A549 (cell line): Measurements from ENCODE around the gene ATG101. TPM values are rescaled to one million over a fixed set of nuclear protein-coding genes. Genes with fewer than 3 reads are reported as not detected.
A peak's percentile ranks its signal among the peaks of the same experiment; 100 is the strongest.

Experiments used
- ATAC-seq, 2 experiments: fragments of 200-7000 bp in 1 of 2; fragments of >200 bp in 1 of 2; cut with Nextera tagmentation in 1 of 2; cut with Tn5 transposase in 1 of 2; 3 replicates each; pipeline versions ENCODE4 v1.8.0 to v1.9.1; 2018 to 2020; ENCODE audit warnings: mild to moderate bottlenecking in 1 of 2, moderate library complexity in 1 of 2
- CTCF ChIA-PET: fragments of 300-600 bp; sonication (Branson Sonifier 250); formaldehyde crosslinking; extraction: SDS; loops from one replicate; lab custom pipeline; 2021; ENCODE audit warnings: antibody characterized with exemption, inconsistent platforms; lab: Yijun Ruan, JAX
- POLR2A ChIA-PET: fragments of 350-600 bp; formaldehyde crosslinking; extraction: SDS; loops from one replicate; lab custom pipeline; 2021; ENCODE audit warnings: antibody characterized with exemption, inconsistent platforms; lab: Yijun Ruan, JAX
- DNase-seq, 2 experiments: peaks; one replicate each; pipeline versions ENCODE4 v3.0.0 to v3.0.0-alpha.2; 2011 to 2016; ENCODE audit warnings: low read depth in 1 of 2, low spot score in 1 of 2
- FAIRE-seq: peaks from 2 replicates; lab custom pipeline; 2011; peaks lifted over from hg19 to GRCh38; lab: Jason Lieb, UNC
- H3K27ac ChIP-seq, 2 experiments: fragments of >200 bp; sonication (Bioruptor Twin); formaldehyde crosslinking; 3 replicates each; pipeline ENCODE4 v1.5.1; 2016 to 2017
- H3K4me1 ChIP-seq: fragments of >200 bp; sonication (Bioruptor Twin); formaldehyde crosslinking; 3 replicates; pipeline ENCODE4 v1.6.1; 2016
- H3K4me2 ChIP-seq: fragments of >200 bp; sonication (Bioruptor Twin); formaldehyde crosslinking; 3 replicates; pipeline ENCODE4 v1.6.1; 2016
- H3K4me3 ChIP-seq: fragments of >200 bp; sonication (Bioruptor Twin); formaldehyde crosslinking; 3 replicates; pipeline ENCODE4 v1.5.1; 2016
- H3K9me3 ChIP-seq: fragments of >200 bp; sonication (Bioruptor Twin); formaldehyde crosslinking; 3 replicates; pipeline ENCODE4 v1.6.1; 2016
- CBX8 ChIP-seq: fragments of 200-600 bp; sonication (generic); IDR thresholded peaks from 2 replicates; pipeline ENCODE4 v1.6.1; 2016
- CHD2 ChIP-seq: fragments of 150-350 bp; IDR thresholded peaks from 2 replicates; pipeline ENCODE4 v1.6.1; 2014; ENCODE audit warnings: low read length; ENCODE audit not compliant: partially characterized antibody
- EHF ChIP-seq: fragments of 250-450 bp; sonication (Bioruptor Pico); IDR thresholded peaks from 2 replicates; pipeline ENCODE4 v1.5.0; 2020; ENCODE audit warnings: mild to moderate bottlenecking
- EP300 ChIP-seq, 2 experiments: fragments of >200 bp; sonication (Bioruptor Twin); formaldehyde crosslinking; IDR thresholded peaks; 2 replicates in 1 of 2; 3 replicates in 1 of 2; pipeline ENCODE4 v1.6.1; 2016 to 2017
- ESRRA ChIP-seq: fragments of 150-350 bp; IDR thresholded peaks from 2 replicates; pipeline ENCODE4 v1.6.1; 2014; ENCODE audit warnings: mild to moderate bottlenecking, low read length, borderline replicate concordance
- FOSB ChIP-seq: fragments of 250-450 bp; sonication (Bioruptor Pico); IDR thresholded peaks from 2 replicates; pipeline ENCODE4 v1.5.0; 2020; ENCODE audit warnings: mild to moderate bottlenecking, moderate library complexity
- FOSL2 ChIP-seq, 2 experiments: fragments of 450-650 bp in 1 of 2; fragments of >200 bp in 1 of 2; sonication (Bioruptor Twin) in 1 of 2; formaldehyde crosslinking; IDR thresholded peaks; 2 replicates each; pipeline versions ENCODE4 v1.5.0 to v1.6.1; 2016 to 2020; ENCODE audit warnings: mild to moderate bottlenecking in 1 of 2, moderate library complexity in 1 of 2
- HEYL ChIP-seq: fragments of 250-450 bp; sonication (Bioruptor Pico); IDR thresholded peaks from 2 replicates; pipeline ENCODE4 v1.8.0; 2021; ENCODE audit warnings: mild to moderate bottlenecking, moderate library complexity
- HOXA7 ChIP-seq: fragments of 250-450 bp; sonication (Bioruptor Pico); IDR thresholded peaks from 2 replicates; pipeline ENCODE4 v1.5.0; 2020; ENCODE audit warnings: mild to moderate bottlenecking, moderate library complexity
- HOXB5 ChIP-seq: fragments of 250-450 bp; sonication (Bioruptor Pico); IDR thresholded peaks from 2 replicates; pipeline ENCODE4 v1.5.0; 2020; ENCODE audit warnings: mild to moderate bottlenecking, moderate library complexity
- KDM1A ChIP-seq: fragments of 200-600 bp; sonication (generic); IDR thresholded peaks from 2 replicates; pipeline ENCODE4 v1.6.1; 2016; ENCODE audit warnings: low read depth, mild to moderate bottlenecking
- KDM5A ChIP-seq: fragments of 200-600 bp; sonication (generic); IDR thresholded peaks from 2 replicates; pipeline ENCODE4 v1.6.1; 2016; ENCODE audit warnings: antibody characterized with exemption, mild to moderate bottlenecking
- MAFK ChIP-seq: fragments of 450-650 bp; IDR thresholded peaks from 2 replicates; pipeline ENCODE4 v1.6.1; 2014; ENCODE audit not compliant: partially characterized antibody
- MAZ ChIP-seq: fragments of 150-350 bp; IDR thresholded peaks from 2 replicates; pipeline ENCODE4 v1.6.1; 2014; ENCODE audit warnings: antibody characterized with exemption, low read depth, low read length, borderline replicate concordance
- POLR2AphosphoS2 ChIP-seq: conservative IDR thresholded peaks from 2 replicates; pipeline ENCODE4 v1.6.1; 2012; ENCODE audit warnings: low read length, improper control_type of control experiment, inconsistent platforms
- RARB ChIP-seq: fragments of 250-450 bp; sonication (Bioruptor Pico); IDR thresholded peaks from 2 replicates; pipeline ENCODE4 v1.8.0; 2021; ENCODE audit warnings: mild to moderate bottlenecking, moderate library complexity
- RNF2 ChIP-seq: fragments of 200-600 bp; sonication (generic); IDR thresholded peaks from 2 replicates; pipeline ENCODE4 v1.6.1; 2016; ENCODE audit warnings: low read depth, mild to moderate bottlenecking, antibody characterized with exemption, moderate library complexity, borderline replicate concordance
- SMC3 ChIP-seq: fragments of >200 bp; sonication (Bioruptor Twin); formaldehyde crosslinking; IDR thresholded peaks from 3 replicates; pipeline ENCODE4 v1.6.1; 2018; ENCODE audit warnings: inconsistent platforms
- TFCP2L1 ChIP-seq: fragments of 250-450 bp; sonication (Bioruptor Pico); IDR thresholded peaks from 2 replicates; pipeline ENCODE4 v1.5.0; 2021; ENCODE audit warnings: mild to moderate bottlenecking
- TP53 ChIP-seq: fragments of 250-450 bp; sonication (Bioruptor Pico); IDR thresholded peaks from 2 replicates; pipeline ENCODE4 v1.5.0; 2021; ENCODE audit warnings: mild to moderate bottlenecking, moderate library complexity
- ZSCAN20 ChIP-seq: fragments of 250-450 bp; sonication (Bioruptor Pico); IDR thresholded peaks from 2 replicates; pipeline ENCODE4 v1.8.0; 2022; ENCODE audit warnings: mild to moderate bottlenecking, moderate library complexity
- WGBS: methylation state at CpG from one replicate; pipeline ENCODE4 v1.1.6; 2017; ENCODE audit errors: missing lambda C conversion rate; 5-methylcytosine and 5-hydroxymethylcytosine counted together
- polyA plus RNA-seq, 4 experiments: library from polyadenylated mRNA; depleted of rRNA in 3 of 4; stranded (reverse); fragments of >200 nt; fragmentation: RNase III in 1 of 4; extraction: RNeasy Plus Mini Kit Qiagen cat#74134 plus additional on column Dnase treatment in 1 of 4; gene quantifications; 2 replicates in 3 of 4; 3 replicates in 1 of 4; pipeline ENCODE4 v1.2.3, GENCODE V29; 2011 to 2017
- TF ChIP-seq, protein P1 (sequence below): IDR thresholded peaks from 2 replicates; pipeline ENCODE4 v1.6.1; 2012
- TF ChIP-seq, protein P2 (sequence below): fragments of 250-450 bp; sonication (Bioruptor Pico); IDR thresholded peaks from 2 replicates; pipeline ENCODE4 v1.5.0; 2021; ENCODE audit warnings: mild to moderate bottlenecking, moderate library complexity, borderline replicate concordance
- TF ChIP-seq, protein P3 (sequence below): fragments of 200-600 bp; sonication (generic); IDR thresholded peaks from 2 replicates; pipeline ENCODE4 v1.6.1; 2016; ENCODE audit warnings: antibody characterized with exemption, mild to moderate bottlenecking, moderate library complexity
- TF ChIP-seq, protein P4 (sequence below): fragments of 250-450 bp; sonication (Bioruptor Pico); IDR thresholded peaks from 2 replicates; pipeline ENCODE4 v1.5.0; 2020; ENCODE audit warnings: low read depth, mild to moderate bottlenecking, moderate library complexity
- TF ChIP-seq, protein P5 (sequence below): fragments of 150-350 bp; IDR thresholded peaks from 2 replicates; pipeline ENCODE4 v1.6.1; 2014; ENCODE audit warnings: low read depth, mild to moderate bottlenecking, low read length
- TF ChIP-seq, protein P6 (sequence below): fragments of >200 bp; sonication (Bioruptor Twin); formaldehyde crosslinking; IDR thresholded peaks from 2 replicates; pipeline ENCODE4 v1.6.1; 2016
- TF ChIP-seq, protein P7 (sequence below): fragments of >200 bp; sonication (Bioruptor Twin); formaldehyde crosslinking; IDR thresholded peaks from 3 replicates; pipeline ENCODE4 v1.5.1; 2016

The ATG101 gene
- polyA plus RNA-seq, 2 of the 4 experiments (the other 2 are of a cell fraction), result 87.9 to 141 TPM

DNA sequence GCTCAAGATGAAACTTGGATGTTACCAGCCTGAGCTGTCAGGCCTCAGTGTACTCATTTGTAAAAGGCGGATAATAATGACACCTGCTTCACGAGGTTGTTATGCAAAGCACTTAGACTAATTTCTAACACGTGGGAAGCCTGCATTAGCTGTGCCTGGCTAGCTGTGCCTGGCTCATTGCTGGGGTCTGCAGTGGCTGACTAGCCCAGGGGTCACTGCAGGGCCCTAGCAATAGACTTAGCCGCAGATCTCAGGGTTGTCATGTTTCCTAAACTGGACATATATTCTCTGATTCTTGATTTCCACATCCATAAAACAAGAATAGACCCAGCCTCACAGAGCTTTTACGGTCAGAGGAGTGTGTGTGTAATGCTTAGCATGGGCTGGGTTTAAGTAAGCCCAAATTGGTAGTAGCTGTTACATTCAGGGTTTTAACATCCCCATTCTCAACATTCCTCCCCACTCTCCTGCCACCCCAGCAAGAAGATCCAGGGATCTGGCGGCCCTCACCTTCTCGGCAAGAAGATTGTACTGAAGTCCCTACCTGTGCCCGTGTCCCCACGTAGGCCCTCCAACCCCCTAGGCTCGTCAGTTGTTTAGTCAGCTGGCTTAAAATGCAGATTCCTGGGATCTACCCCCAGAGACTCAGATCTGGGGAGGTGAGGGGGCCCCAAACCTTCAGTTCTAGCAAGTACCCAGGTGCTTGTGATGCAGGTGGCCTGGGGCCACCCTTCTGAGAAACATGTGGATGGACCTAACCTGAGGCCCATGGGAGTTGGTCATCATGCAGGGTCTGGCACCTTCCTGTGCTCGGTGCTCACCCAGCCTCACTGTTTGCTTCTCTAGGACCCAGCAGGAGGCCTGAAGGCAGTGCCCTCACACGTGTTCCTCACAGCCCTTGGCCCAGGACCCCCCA lies 9.9 kb upstream of the ATG101 start:
- DNase-seq (peak in 1 of 2 experiments; percentile 93), ATAC-seq (peak; percentile 25 to 35; a peak in 5 of 6 replicates), FAIRE-seq (no peak)
- ChIA-PET POLR2A (interaction anchor here (2.4 to 2.8 kb wide), 2 partner anchors 9 to 10 kb away, joined by 9 to 10 read pairs; partner anchors contain the start of genes ATG101 and NR4A1), CTCF (interaction anchor here (0.9 to 42.5 kb wide), 9 partner anchors 8 to 60 kb away, joined by 3 to 1730 read pairs (median 13); partner anchors contain the start of genes ATG101, NR4A1 and SMIM41)
- no peak overlapping the region for H3K4me2 ChIP-seq
- H3K4me1 ChIP-seq, result peaks cover 17% of the 10 kb centered on the region
- no peak overlapping the region for H3K27ac ChIP-seq
- peak; percentile 99 for TF ChIP-seq TP53
- TF ChIP-seq, protein P1, sequence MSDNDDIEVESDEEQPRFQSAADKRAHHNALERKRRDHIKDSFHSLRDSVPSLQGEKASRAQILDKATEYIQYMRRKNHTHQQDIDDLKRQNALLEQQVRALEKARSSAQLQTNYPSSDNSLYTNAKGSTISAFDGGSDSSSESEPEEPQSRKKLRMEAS, result no peak
- no peak for TF ChIP-seq MAFK
- TF ChIP-seq, protein P2, sequence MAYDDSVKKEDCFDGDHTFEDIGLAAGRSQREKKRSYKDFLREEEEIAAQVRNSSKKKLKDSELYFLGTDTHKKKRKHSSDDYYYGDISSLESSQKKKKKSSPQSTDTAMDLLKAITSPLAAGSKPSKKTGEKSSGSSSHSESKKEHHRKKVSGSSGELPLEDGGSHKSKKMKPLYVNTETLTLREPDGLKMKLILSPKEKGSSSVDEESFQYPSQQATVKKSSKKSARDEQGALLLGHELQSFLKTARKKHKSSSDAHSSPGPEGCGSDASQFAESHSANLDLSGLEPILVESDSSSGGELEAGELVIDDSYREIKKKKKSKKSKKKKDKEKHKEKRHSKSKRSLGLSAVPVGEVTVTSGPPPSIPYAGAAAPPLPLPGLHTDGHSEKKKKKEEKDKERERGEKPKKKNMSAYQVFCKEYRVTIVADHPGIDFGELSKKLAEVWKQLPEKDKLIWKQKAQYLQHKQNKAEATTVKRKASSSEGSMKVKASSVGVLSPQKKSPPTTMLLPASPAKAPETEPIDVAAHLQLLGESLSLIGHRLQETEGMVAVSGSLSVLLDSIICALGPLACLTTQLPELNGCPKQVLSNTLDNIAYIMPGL, result peak; percentile 98
- no peak for TF ChIP-seq FOSL2 (IDR thresholded peaks at IDR 0.05)
- peak; percentile 52 for TF ChIP-seq FOSL2 (CRISPR knock-in tag; IDR thresholded peaks at IDR 0.05)
- TF ChIP-seq, protein P3, sequence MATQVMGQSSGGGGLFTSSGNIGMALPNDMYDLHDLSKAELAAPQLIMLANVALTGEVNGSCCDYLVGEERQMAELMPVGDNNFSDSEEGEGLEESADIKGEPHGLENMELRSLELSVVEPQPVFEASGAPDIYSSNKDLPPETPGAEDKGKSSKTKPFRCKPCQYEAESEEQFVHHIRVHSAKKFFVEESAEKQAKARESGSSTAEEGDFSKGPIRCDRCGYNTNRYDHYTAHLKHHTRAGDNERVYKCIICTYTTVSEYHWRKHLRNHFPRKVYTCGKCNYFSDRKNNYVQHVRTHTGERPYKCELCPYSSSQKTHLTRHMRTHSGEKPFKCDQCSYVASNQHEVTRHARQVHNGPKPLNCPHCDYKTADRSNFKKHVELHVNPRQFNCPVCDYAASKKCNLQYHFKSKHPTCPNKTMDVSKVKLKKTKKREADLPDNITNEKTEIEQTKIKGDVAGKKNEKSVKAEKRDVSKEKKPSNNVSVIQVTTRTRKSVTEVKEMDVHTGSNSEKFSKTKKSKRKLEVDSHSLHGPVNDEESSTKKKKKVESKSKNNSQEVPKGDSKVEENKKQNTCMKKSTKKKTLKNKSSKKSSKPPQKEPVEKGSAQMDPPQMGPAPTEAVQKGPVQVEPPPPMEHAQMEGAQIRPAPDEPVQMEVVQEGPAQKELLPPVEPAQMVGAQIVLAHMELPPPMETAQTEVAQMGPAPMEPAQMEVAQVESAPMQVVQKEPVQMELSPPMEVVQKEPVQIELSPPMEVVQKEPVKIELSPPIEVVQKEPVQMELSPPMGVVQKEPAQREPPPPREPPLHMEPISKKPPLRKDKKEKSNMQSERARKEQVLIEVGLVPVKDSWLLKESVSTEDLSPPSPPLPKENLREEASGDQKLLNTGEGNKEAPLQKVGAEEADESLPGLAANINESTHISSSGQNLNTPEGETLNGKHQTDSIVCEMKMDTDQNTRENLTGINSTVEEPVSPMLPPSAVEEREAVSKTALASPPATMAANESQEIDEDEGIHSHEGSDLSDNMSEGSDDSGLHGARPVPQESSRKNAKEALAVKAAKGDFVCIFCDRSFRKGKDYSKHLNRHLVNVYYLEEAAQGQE, result peak; percentile 66; the same call in 1 of the 2 replicates
- TF ChIP-seq, protein P4, sequence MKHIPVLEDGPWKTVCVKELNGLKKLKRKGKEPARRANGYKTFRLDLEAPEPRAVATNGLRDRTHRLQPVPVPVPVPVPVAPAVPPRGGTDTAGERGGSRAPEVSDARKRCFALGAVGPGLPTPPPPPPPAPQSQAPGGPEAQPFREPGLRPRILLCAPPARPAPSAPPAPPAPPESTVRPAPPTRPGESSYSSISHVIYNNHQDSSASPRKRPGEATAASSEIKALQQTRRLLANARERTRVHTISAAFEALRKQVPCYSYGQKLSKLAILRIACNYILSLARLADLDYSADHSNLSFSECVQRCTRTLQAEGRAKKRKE (CRISPR knock-in tag), result no peak; the same call in 1 of the 2 replicates
- TF ChIP-seq HOXB5 (CRISPR knock-in tag), result peak; percentile 86
- TF ChIP-seq SMC3, result no peak
- no peak for TF ChIP-seq RNF2
- no peak for TF ChIP-seq KDM5A
- TF ChIP-seq, protein P5, sequence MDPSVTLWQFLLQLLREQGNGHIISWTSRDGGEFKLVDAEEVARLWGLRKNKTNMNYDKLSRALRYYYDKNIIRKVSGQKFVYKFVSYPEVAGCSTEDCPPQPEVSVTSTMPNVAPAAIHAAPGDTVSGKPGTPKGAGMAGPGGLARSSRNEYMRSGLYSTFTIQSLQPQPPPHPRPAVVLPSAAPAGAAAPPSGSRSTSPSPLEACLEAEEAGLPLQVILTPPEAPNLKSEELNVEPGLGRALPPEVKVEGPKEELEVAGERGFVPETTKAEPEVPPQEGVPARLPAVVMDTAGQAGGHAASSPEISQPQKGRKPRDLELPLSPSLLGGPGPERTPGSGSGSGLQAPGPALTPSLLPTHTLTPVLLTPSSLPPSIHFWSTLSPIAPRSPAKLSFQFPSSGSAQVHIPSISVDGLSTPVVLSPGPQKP, result no peak
- TF ChIP-seq, protein P6, sequence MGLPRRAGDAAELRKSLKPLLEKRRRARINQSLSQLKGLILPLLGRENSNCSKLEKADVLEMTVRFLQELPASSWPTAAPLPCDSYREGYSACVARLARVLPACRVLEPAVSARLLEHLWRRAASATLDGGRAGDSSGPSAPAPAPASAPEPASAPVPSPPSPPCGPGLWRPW, result no peak
- TF ChIP-seq MAZ, result no peak
- TF ChIP-seq EHF, result peak; percentile 90
- peak; percentile 99 for TF ChIP-seq FOSB
- peak; percentile 100 for TF ChIP-seq POLR2AphosphoS2
- TF ChIP-seq ESRRA, result peak; percentile 38
- TF ChIP-seq CHD2, result peak; percentile 67
- TF ChIP-seq HOXA7 (CRISPR knock-in tag), result peak; percentile 100
- no peak for TF ChIP-seq CBX8
- TF ChIP-seq HEYL, result no peak; the same call in 1 of the 2 replicates
- TF ChIP-seq RARB (CRISPR knock-in tag), result peak; percentile 99
- TF ChIP-seq TFCP2L1 (CRISPR knock-in tag), result peak; percentile 99
- TF ChIP-seq, protein P7, sequence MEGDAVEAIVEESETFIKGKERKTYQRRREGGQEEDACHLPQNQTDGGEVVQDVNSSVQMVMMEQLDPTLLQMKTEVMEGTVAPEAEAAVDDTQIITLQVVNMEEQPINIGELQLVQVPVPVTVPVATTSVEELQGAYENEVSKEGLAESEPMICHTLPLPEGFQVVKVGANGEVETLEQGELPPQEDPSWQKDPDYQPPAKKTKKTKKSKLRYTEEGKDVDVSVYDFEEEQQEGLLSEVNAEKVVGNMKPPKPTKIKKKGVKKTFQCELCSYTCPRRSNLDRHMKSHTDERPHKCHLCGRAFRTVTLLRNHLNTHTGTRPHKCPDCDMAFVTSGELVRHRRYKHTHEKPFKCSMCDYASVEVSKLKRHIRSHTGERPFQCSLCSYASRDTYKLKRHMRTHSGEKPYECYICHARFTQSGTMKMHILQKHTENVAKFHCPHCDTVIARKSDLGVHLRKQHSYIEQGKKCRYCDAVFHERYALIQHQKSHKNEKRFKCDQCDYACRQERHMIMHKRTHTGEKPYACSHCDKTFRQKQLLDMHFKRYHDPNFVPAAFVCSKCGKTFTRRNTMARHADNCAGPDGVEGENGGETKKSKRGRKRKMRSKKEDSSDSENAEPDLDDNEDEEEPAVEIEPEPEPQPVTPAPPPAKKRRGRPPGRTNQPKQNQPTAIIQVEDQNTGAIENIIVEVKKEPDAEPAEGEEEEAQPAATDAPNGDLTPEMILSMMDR, result no peak
- no peak for TF ChIP-seq EP300 (IDR thresholded peaks at IDR 0.05)
- no peak for TF ChIP-seq KDM1A
- peak; percentile 80 for TF ChIP-seq ZSCAN20 (CRISPR knock-in tag)
- H3K4me3 ChIP-seq, result no peak overlapping the region
- H3K9me3 ChIP-seq, result no peaks in the 10 kb centered on the region
- WGBS, result 80% methylated on average over 12 of the region's 12 CpGs
